PC-3 (cell line): Measurements from ENCODE around the gene TNRC18. TPM values are rescaled to one million over a fixed set of nuclear protein-coding genes. Genes with fewer than 3 reads are reported as not detected.

Experiments
- ATAC-seq: fragments of 200-7000 bp; cut with Tn5 transposase; 2 replicates; pipeline ENCODE4 v1.9.1; 2020; ENCODE audit warnings: mild to moderate bottlenecking, moderate library complexity
- BruUV-seq: library from RNA; stranded (reverse); fragments of 400-500 nt; replicated peaks from 2 replicates; lab custom pipeline; 2021; lab: Mats Ljungman, UMichigan
- CTCF ChIA-PET: fragments of 300-600 bp; sonication (Branson Sonifier 250); formaldehyde crosslinking; loops from one replicate; lab custom pipeline; 2022; ENCODE audit warnings: antibody characterized with exemption; lab: Charles Lee
- POLR2A ChIA-PET: fragments of 300-600 bp; sonication (Branson Sonifier 250); formaldehyde crosslinking; loops from one replicate; lab custom pipeline; 2022; ENCODE audit warnings: antibody characterized with exemption; ENCODE audit not compliant: unreplicated experiment; lab: Charles Lee
- DNase-seq: peaks from one replicate; pipeline ENCODE4 v3.0.0-alpha.2; 2015
- H2AFZ ChIP-seq: fragments of 300-600 bp; sonication (generic); 2 replicates; pipeline ENCODE4 v1.6.0; 2016; ENCODE audit warnings: antibody characterized with exemption, low read length
- H3F3A ChIP-seq: fragments of 300-600 bp; sonication (generic); one replicate; pipeline ENCODE4 v1.6.0; 2017; ENCODE audit warnings: antibody characterized with exemption, low read length, control low read depth, mild to moderate bottlenecking; ENCODE audit not compliant: unreplicated experiment
- H3K27ac ChIP-seq: fragments of 300-600 bp; sonication (generic); 2 replicates; pipeline ENCODE4 v1.5.1; 2016; ENCODE audit warnings: mild to moderate bottlenecking, low read length
- H3K27me3 ChIP-seq: fragments of 300-600 bp; sonication (generic); 2 replicates; pipeline ENCODE4 v1.6.1; 2016; ENCODE audit warnings: low read length, mixed read lengths
- H3K36me3 ChIP-seq: fragments of 300-600 bp; sonication (generic); 2 replicates; pipeline ENCODE4 v1.6.1; 2016; ENCODE audit warnings: low read depth, mixed run types, low read length, mixed read lengths
- H3K4me1 ChIP-seq: fragments of 300-600 bp; sonication (generic); 2 replicates; pipeline ENCODE4 v1.5.1; 2016; ENCODE audit warnings: low read length; ENCODE audit not compliant: insufficient read depth
- H3K4me2 ChIP-seq: fragments of 300-600 bp; sonication (generic); 2 replicates; pipeline ENCODE4 v1.6.0; 2016; ENCODE audit warnings: low read length
- H3K4me3 ChIP-seq: fragments of 300-600 bp; sonication (generic); 2 replicates; pipeline ENCODE4 v1.5.1; 2016; ENCODE audit warnings: mild to moderate bottlenecking, low read length, mixed read lengths
- H3K79me2 ChIP-seq: fragments of 300-600 bp; sonication (generic); 2 replicates; pipeline ENCODE4 v1.6.1; 2017; ENCODE audit warnings: low read length, mixed read lengths
- H3K9ac ChIP-seq: fragments of 300-600 bp; sonication (generic); 2 replicates; pipeline ENCODE4 v1.6.0; 2016; ENCODE audit warnings: mild to moderate bottlenecking, low read length
- H3K9me2 ChIP-seq: fragments of 300-600 bp; sonication (generic); replicated peaks from 2 replicates; pipeline ENCODE4 v1.6.1; 2016; ENCODE audit warnings: mixed run types, low read length, mixed read lengths
- H3K9me3 ChIP-seq: fragments of 300-600 bp; sonication (generic); 2 replicates; pipeline ENCODE4 v1.6.1; 2016; ENCODE audit warnings: low read length, mixed read lengths
- H4K20me1 ChIP-seq: fragments of 300-600 bp; sonication (generic); 2 replicates; pipeline ENCODE4 v1.6.1; 2016; ENCODE audit warnings: low read length, mixed read lengths
- EZH2 ChIP-seq: fragments of 300-600 bp; sonication (generic); IDR thresholded peaks from one replicate; pipeline ENCODE4 v1.6.1; 2017; ENCODE audit warnings: antibody characterized with exemption, mild to moderate bottlenecking, low read length; ENCODE audit not compliant: unreplicated experiment
- EZH2phosphoT487 ChIP-seq: fragments of 300-600 bp; sonication (generic); IDR thresholded peaks from 2 replicates; pipeline ENCODE4 v1.6.1; 2018; ENCODE audit warnings: mild to moderate bottlenecking, antibody characterized with exemption, low read length, borderline replicate concordance
- intact Hi-C: fragments of 100-400 bp; cut with micrococcal nuclease; formaldehyde crosslinking; loops from 2 replicates; pipeline ENCODE4 v1.9.0; 2023
- total RNA-seq: library from RNA; depleted of rRNA; stranded (reverse); fragments of >200 nt; gene quantifications from 2 replicates; pipeline ENCODE4 v1.2.3, GENCODE V29; 2014
- TF ChIP-seq, protein P1 (sequence below): fragments of 300-600 bp; sonication (generic); conservative IDR thresholded peaks from 2 replicates; pipeline ENCODE4 v1.5.1; 2017; ENCODE audit warnings: antibody characterized with exemption, low read depth, mild to moderate bottlenecking, low read length

TNRC18 gene
- total RNA-seq, 1 experiment from 2014 or later: 26.8 TPM

DNA sequence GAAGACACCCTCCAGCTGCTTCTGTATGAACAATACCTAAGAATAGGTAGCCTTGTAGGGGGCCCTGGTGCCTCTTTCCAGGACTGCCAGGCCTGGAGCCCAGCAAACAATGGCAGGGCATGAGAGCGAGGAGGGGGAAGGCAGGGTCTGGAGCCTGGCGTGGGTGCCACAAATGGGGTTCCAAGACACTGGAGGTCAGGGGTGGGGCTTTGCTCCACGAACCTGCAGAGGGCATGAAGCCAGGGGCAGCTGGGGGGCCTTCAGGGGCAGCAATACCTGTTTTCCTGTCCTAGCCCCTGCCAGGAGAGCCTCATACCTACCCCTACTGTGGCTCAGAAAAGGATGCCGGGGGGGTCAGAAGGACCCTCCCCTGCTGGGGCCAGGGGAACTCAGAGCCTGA, 79.3 kb downstream of the TNRC18 start:
- TF ChIP-seq, protein P1, sequence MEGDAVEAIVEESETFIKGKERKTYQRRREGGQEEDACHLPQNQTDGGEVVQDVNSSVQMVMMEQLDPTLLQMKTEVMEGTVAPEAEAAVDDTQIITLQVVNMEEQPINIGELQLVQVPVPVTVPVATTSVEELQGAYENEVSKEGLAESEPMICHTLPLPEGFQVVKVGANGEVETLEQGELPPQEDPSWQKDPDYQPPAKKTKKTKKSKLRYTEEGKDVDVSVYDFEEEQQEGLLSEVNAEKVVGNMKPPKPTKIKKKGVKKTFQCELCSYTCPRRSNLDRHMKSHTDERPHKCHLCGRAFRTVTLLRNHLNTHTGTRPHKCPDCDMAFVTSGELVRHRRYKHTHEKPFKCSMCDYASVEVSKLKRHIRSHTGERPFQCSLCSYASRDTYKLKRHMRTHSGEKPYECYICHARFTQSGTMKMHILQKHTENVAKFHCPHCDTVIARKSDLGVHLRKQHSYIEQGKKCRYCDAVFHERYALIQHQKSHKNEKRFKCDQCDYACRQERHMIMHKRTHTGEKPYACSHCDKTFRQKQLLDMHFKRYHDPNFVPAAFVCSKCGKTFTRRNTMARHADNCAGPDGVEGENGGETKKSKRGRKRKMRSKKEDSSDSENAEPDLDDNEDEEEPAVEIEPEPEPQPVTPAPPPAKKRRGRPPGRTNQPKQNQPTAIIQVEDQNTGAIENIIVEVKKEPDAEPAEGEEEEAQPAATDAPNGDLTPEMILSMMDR: no peak
- no peak for TF ChIP-seq EZH2
- TF ChIP-seq EZH2phosphoT487: no peak
- no peak overlapping the region for H3K4me3 ChIP-seq
- H3K4me1 ChIP-seq: no peaks in the 10 kb centered on the region
- intact Hi-C loops: no loop called here
- no peaks in the 10 kb centered on the region for H3F3A ChIP-seq
- H3K79me2 ChIP-seq: no peaks in the 10 kb centered on the region
- H3K9me3 ChIP-seq: no peaks in the 10 kb centered on the region
- ChIA-PET CTCF (no interaction called here), POLR2A (no interaction called here)
- H3K27ac ChIP-seq: no peak overlapping the region
- BruUV-seq: no TSS peak
- H3K36me3 ChIP-seq: 0 out of 2 replicates have a peak, but pooled peaks cover 7% of the 10 kb centered on the region
- H4K20me1 ChIP-seq: no peaks in the 10 kb centered on the region
- ATAC-seq (no peak), DNase-seq (no peak)
- no peak overlapping the region for H3K4me2 ChIP-seq
- no peak overlapping the region for H3K9ac ChIP-seq
- H3K27me3 ChIP-seq: no peaks in the 10 kb centered on the region
- H2AFZ ChIP-seq: no peak overlapping the region
- no peaks in the 10 kb centered on the region for H3K9me2 ChIP-seq

DNA sequence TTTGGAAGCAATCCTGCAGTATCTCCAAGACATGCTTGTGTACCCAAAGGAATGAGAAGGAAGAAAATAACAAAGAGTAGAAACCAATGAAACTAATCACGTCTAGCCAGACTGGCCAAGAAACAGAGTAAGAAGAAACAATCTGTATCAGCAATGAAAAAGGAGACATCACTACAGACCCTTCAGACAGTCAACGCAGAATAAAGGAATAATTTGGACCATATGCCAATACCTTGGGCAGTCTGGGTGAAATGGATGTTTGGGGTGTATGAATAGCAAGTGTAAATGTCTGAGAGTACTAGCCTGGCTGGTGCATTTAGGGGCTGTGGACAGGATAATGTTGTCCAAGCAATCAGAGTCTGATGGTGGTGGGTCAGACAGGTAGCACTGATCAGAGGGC, 79.8 kb downstream of the TNRC18 start:
- no peaks in the 10 kb centered on the region for H3K79me2 ChIP-seq
- H3K4me3 ChIP-seq: no peak overlapping the region
- H3K9me3 ChIP-seq: no peaks in the 10 kb centered on the region
- no peaks in the 10 kb centered on the region for H3K9me2 ChIP-seq
- ChIA-PET CTCF (no interaction called here), POLR2A (no interaction called here)
- ATAC-seq: no peak
- no peaks in the 10 kb centered on the region for H3K4me1 ChIP-seq
- H3K9ac ChIP-seq: no peak overlapping the region
- H3F3A ChIP-seq: no peaks in the 10 kb centered on the region
- H3K27ac ChIP-seq: no peak overlapping the region
- 0 out of 2 replicates have a peak, but pooled peaks cover 7% of the 10 kb centered on the region for H3K36me3 ChIP-seq
- no peaks in the 10 kb centered on the region for H3K27me3 ChIP-seq
- no peak for TF ChIP-seq EZH2
- TF ChIP-seq EZH2phosphoT487: no peak
- TF ChIP-seq, protein P1: no peak
- H3K4me2 ChIP-seq: no peak overlapping the region
- H4K20me1 ChIP-seq: no peaks in the 10 kb centered on the region
- no peak overlapping the region for H2AFZ ChIP-seq
- no peak for DNase-seq
- BruUV-seq: no TSS peak
- intact Hi-C loops: no loop called here

DNA sequence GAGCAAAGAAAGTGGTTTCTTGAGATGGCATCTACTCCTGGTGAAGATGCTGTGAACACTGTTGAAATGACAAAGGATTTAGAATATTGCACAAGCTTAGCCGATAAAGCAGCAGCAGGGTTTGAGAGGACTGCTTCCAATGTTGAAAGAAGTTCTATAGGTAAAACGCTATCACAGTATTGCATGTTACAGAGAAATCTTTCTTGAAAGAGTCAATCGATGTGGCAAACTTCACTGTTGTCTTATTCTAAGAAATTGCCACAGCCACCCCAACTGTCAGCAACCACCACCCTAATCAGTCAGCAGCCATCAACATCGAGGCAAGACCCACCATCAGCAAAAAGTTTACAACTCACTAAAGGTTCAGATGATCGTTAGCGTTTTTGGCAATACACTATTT, 81.0 kb downstream of the TNRC18 start:
- ATAC-seq (no peak), DNase-seq (no peak)
- H3K4me1 ChIP-seq: no peaks in the 10 kb centered on the region
- no peaks in the 10 kb centered on the region for H3K27me3 ChIP-seq
- H3K9me2 ChIP-seq: no peaks in the 10 kb centered on the region
- ChIA-PET POLR2A (no interaction called here), CTCF (no interaction called here)
- 0 out of 2 replicates have a peak, but pooled peaks cover 7% of the 10 kb centered on the region for H3K36me3 ChIP-seq
- H3K27ac ChIP-seq: no peak overlapping the region
- H3K4me2 ChIP-seq: no peak overlapping the region
- H3K4me3 ChIP-seq: no peak overlapping the region
- H3K9ac ChIP-seq: no peak overlapping the region
- no peak for TF ChIP-seq EZH2
- TF ChIP-seq EZH2phosphoT487: no peak
- H3F3A ChIP-seq: no peaks in the 10 kb centered on the region
- H3K79me2 ChIP-seq: no peaks in the 10 kb centered on the region
- H4K20me1 ChIP-seq: no peaks in the 10 kb centered on the region
- TSS peak; percentile 21 for BruUV-seq
- intact Hi-C loops: no loop called here
- no peak overlapping the region for H2AFZ ChIP-seq
- no peaks in the 10 kb centered on the region for H3K9me3 ChIP-seq
